K562 (cell line): ENCODE results near the gene BDH1. TPM values are rescaled to one million over a fixed set of nuclear protein-coding genes. Genes with fewer than 3 reads are reported as not detected.

Experiments
- AFF4 ChIP-seq: sonication (generic); formaldehyde crosslinking; IDR thresholded peaks from 2 replicates; pipeline ENCODE4 v1.8.0; 2023; ENCODE audit warnings: mild to moderate bottlenecking, missing genetic modification reagents
- DACH1 ChIP-seq: fragments of 450-650 bp; IDR thresholded peaks from 2 replicates; pipeline ENCODE4 v1.6.1; 2018; ENCODE audit not compliant: partially characterized antibody
- DLX4 ChIP-seq: fragments of 250-450 bp; sonication (Bioruptor Pico); IDR thresholded peaks from 2 replicates; pipeline ENCODE4 v1.6.1; 2021; ENCODE audit warnings: mild to moderate bottlenecking
- MNT ChIP-seq, 2 experiments: fragments of 450-650 bp; conservative IDR thresholded peaks; 2 replicates each; pipeline ENCODE4 v1.6.1; 2017; ENCODE audit warnings: mild to moderate bottlenecking in 2 of 2, moderate library complexity in 2 of 2
- NR3C1 ChIP-seq: sonication (generic); formaldehyde crosslinking; IDR thresholded peaks from 2 replicates; pipeline ENCODE4 v1.8.1; 2022; ENCODE audit warnings: missing genetic modification reagents
- REST ChIP-seq, 2 experiments: fragments of 450-650 bp; formaldehyde crosslinking in 1 of 2; IDR thresholded peaks; 2 replicates each; pipeline versions ENCODE4 v1.4.0 to v1.6.1; 2014 to 2020; ENCODE audit warnings: mild to moderate bottlenecking in 2 of 2, borderline replicate concordance in 1 of 2, low read depth in 1 of 2
- THRA ChIP-seq: fragments of 450-650 bp; IDR thresholded peaks from 2 replicates; pipeline ENCODE4 v1.6.1; 2017; ENCODE audit warnings: mild to moderate bottlenecking, moderate library complexity
- ZFP1 ChIP-seq: fragments of 450-650 bp; formaldehyde crosslinking; IDR thresholded peaks from 2 replicates; pipeline ENCODE4 v1.4.0; 2020; ENCODE audit warnings: mild to moderate bottlenecking, mixed read lengths
- polyA plus RNA-seq, 8 experiments: library from polyadenylated mRNA; depleted of rRNA in 4 of 8; stranded (reverse) in 5 of 8; unstranded in 3 of 8; fragments of >200 nt; fragmentation: Nextera tagmentation in 2 of 8; fragmentation: Illumina TruSeq in 1 of 8; extraction: Ambion mirVana in 2 of 8; extraction: Trizol in 1 of 8; gene quantifications; 2 replicates each; pipeline versions ENCODE4 v1.2.1 to v1.2.3, GENCODE V29; 2011 to 2014; ENCODE audit warnings: inconsistent platforms in 1 of 8, missing spikeins in 1 of 8
- total RNA-seq, 7 experiments: library from RNA; depleted of rRNA in 6 of 7; stranded (reverse); fragments of >200 nt in 6 of 7; fragmentation: Illumina TruSeq in 2 of 7; extraction: Trizol in 2 of 7; gene quantifications; 2 replicates each; pipeline versions ENCODE4 v1.2.1 to v1.2.3, GENCODE V29; 2011 to 2021; ENCODE audit warnings: low replicate concordance in 1 of 7

Gene BDH1
- total and polyA plus RNA-seq, 9 of the 15 experiments (the other 6 are each of a cell fraction or from before 2014, with no cell fraction given) = 0.07 to 0.89 (median 0.12) TPM; not detected in 3

- peak; percentile 81 for TF ChIP-seq REST (IDR thresholded peaks at IDR 0.05; ENCODE audit: borderline replicate concordance)
- no peak for TF ChIP-seq REST (CRISPR knock-in tag; IDR thresholded peaks at IDR 0.05; ENCODE audit: low read depth)
- TF ChIP-seq DACH1 = no peak
- peak in 1 of 2 experiments; percentile 35; a peak in 1 of 4 replicates for TF ChIP-seq MNT (conservative IDR thresholded peaks at IDR 0.05)
- no peak for TF ChIP-seq DLX4 (CRISPR knock-in tag)
- TF ChIP-seq ZFP1 (CRISPR knock-in tag) = peak; percentile 26; the same call in 1 of the 2 replicates
- TF ChIP-seq THRA = no peak
- TF ChIP-seq NR3C1 (CRISPR knock-in tag) = no peak
- TF ChIP-seq AFF4 = no peak
Measured at GRCh38 chr3:197599089-197599765, 43.5 kb upstream of the BDH1 start (continued).
